KMS-11 (cell line): Measurements from ENCODE around the gene HPCAL1.
"Not testable (repeated sequence)": the region's sequence is repeated elsewhere in the genome, so short reads cannot be mapped to it uniquely, and the experiment has no call there.

Experiments
- H2AFZ ChIP-seq: fragments of 200-600 bp; sonication (generic); 2 replicates; pipeline ENCODE4 v1.6.1; 2016; ENCODE audit warnings: antibody characterized with exemption, mixed run types, low read depth
- H3K27ac ChIP-seq: fragments of 200-600 bp; sonication (generic); 2 replicates; pipeline ENCODE4 v1.6.1; 2016; ENCODE audit warnings: mild to moderate bottlenecking, mixed run types
- H3K27me3 ChIP-seq: fragments of 200-600 bp; sonication (generic); 2 replicates; pipeline ENCODE4 v1.6.1; 2017; ENCODE audit warnings: mild to moderate bottlenecking, low read depth, mixed run types, moderate library complexity; ENCODE audit not compliant: insufficient read depth
- H3K36me3 ChIP-seq: fragments of 200-600 bp; sonication (generic); 2 replicates; pipeline ENCODE4 v1.6.1; 2017; ENCODE audit warnings: mild to moderate bottlenecking, mixed run types; ENCODE audit not compliant: insufficient read depth
- H3K4me1 ChIP-seq: fragments of 200-600 bp; sonication (generic); 2 replicates; pipeline ENCODE4 v1.6.1; 2016; ENCODE audit warnings: mild to moderate bottlenecking, low read depth, mixed run types; ENCODE audit not compliant: poor library complexity, severe bottlenecking
- H3K4me2 ChIP-seq: fragments of 200-600 bp; sonication (generic); 2 replicates; pipeline ENCODE4 v1.7.0; 2016; ENCODE audit warnings: mild to moderate bottlenecking, mixed run types
- H3K4me3 ChIP-seq: fragments of 200-600 bp; sonication (generic); IDR thresholded peaks from 2 replicates; pipeline ENCODE4 v1.6.1; 2017; ENCODE audit warnings: low read depth, low read length, mixed read lengths; ENCODE audit not compliant: insufficient read depth
- H3K79me2 ChIP-seq: fragments of 200-600 bp; sonication (generic); 2 replicates; pipeline ENCODE4 v1.6.1; 2016; ENCODE audit warnings: low read depth, mixed run types; ENCODE audit not compliant: insufficient read depth
- H3K9ac ChIP-seq: fragments of 200-600 bp; sonication (generic); 2 replicates; pipeline ENCODE4 v1.6.1; 2016; ENCODE audit warnings: mild to moderate bottlenecking, mixed run types
- H4K20me1 ChIP-seq: fragments of 200-600 bp; sonication (generic); 2 replicates; pipeline ENCODE4 v1.6.1; 2016; ENCODE audit warnings: mild to moderate bottlenecking, mixed run types; ENCODE audit not compliant: insufficient read depth
- CTCF ChIP-seq: fragments of 200-600 bp; sonication (generic); conservative IDR thresholded peaks from 2 replicates; pipeline ENCODE4 v1.6.1; 2017; ENCODE audit warnings: low read depth, mild to moderate bottlenecking, antibody characterized with exemption, low read length, moderate library complexity, mixed read lengths

Gene HPCAL1

GRCh38 chr2:10258326-10258725 is 44.4 kb upstream of the HPCAL1 start:
- no peak overlapping the region for H3K4me2 ChIP-seq
- no peak overlapping the region for H3K27ac ChIP-seq
- no peaks in the 10 kb centered on the region for H3K4me1 ChIP-seq
- H4K20me1 ChIP-seq, result no peaks in the 10 kb centered on the region
- no peak for TF ChIP-seq CTCF
- no peak overlapping the region for H2AFZ ChIP-seq
- no peaks in the 10 kb centered on the region for H3K36me3 ChIP-seq
- no peak overlapping the region for H3K4me3 ChIP-seq
- H3K9ac ChIP-seq, result no peak overlapping the region
- H3K79me2 ChIP-seq, result no peaks in the 10 kb centered on the region
- no peaks in the 10 kb centered on the region for H3K27me3 ChIP-seq

- Histone ChIP-seq H3K9ac (no peak overlapping the region), H4K20me1 (no peaks in the 10 kb centered on the region), H2AFZ (no peak overlapping the region), H3K79me2 (no peaks in the 10 kb centered on the region), H3K36me3 (no peaks in the 10 kb centered on the region), H3K4me2 (no peak overlapping the region), H3K4me1 (no peaks in the 10 kb centered on the region), H3K4me3 (no peak overlapping the region), H3K27me3 (no peaks in the 10 kb centered on the region), H3K27ac (no peak overlapping the region)
- TF ChIP-seq CTCF, result no peak
Measured at GRCh38 chr2:10258726-10259125, 44.0 kb upstream of the HPCAL1 start.

GRCh38 chr2:10260130-10260529 is 42.6 kb upstream of the HPCAL1 start:
- no peak overlapping the region for H3K4me2 ChIP-seq
- H3K4me3 ChIP-seq, result no peak overlapping the region
- no peaks in the 10 kb centered on the region for H3K79me2 ChIP-seq
- H3K4me1 ChIP-seq, result no peaks in the 10 kb centered on the region
- no peak overlapping the region for H3K27ac ChIP-seq
- H4K20me1 ChIP-seq, result no peaks in the 10 kb centered on the region
- no peak overlapping the region for H3K9ac ChIP-seq
- H3K36me3 ChIP-seq, result no peaks in the 10 kb centered on the region
- no peak for TF ChIP-seq CTCF
- H2AFZ ChIP-seq, result no peak overlapping the region
- no peaks in the 10 kb centered on the region for H3K27me3 ChIP-seq

- H3K36me3 ChIP-seq, H3K79me2 ChIP-seq, H3K4me3 ChIP-seq, H3K4me1 ChIP-seq, H3K27ac ChIP-seq, H3K9ac ChIP-seq, H2AFZ ChIP-seq, H3K27me3 ChIP-seq, H3K4me2 ChIP-seq, H4K20me1 ChIP-seq: not testable (repeated sequence)
Measured at GRCh38 chr2:10263526-10263925, 39.2 kb upstream of the HPCAL1 start.

GRCh38 chr2:10264506-10265328 is 38.0 kb upstream of the HPCAL1 start:
- no peak overlapping the region for H3K27ac ChIP-seq
- no peak overlapping the region for H2AFZ ChIP-seq
- no peak overlapping the region for H3K9ac ChIP-seq
- no peaks in the 10 kb centered on the region for H3K27me3 ChIP-seq
- no peak overlapping the region for H3K4me2 ChIP-seq
- H3K79me2 ChIP-seq, result no peaks in the 10 kb centered on the region
- H3K36me3 ChIP-seq, result no peaks in the 10 kb centered on the region
- H3K4me1 ChIP-seq, result no peaks in the 10 kb centered on the region
- H3K4me3 ChIP-seq, result no peak overlapping the region
- no peaks in the 10 kb centered on the region for H4K20me1 ChIP-seq
- TF ChIP-seq CTCF, result no peak
